Measurements from ENCODE around the gene TOMM7. TPM values are rescaled to one million over a fixed set of nuclear protein-coding genes. Genes with fewer than 3 reads are reported as not detected.

Gene TOMM7
- polyA plus RNA-seq, 1 of the 3 experiments (the other 2 are of a cell fraction) = 546 TPM

DNA sequence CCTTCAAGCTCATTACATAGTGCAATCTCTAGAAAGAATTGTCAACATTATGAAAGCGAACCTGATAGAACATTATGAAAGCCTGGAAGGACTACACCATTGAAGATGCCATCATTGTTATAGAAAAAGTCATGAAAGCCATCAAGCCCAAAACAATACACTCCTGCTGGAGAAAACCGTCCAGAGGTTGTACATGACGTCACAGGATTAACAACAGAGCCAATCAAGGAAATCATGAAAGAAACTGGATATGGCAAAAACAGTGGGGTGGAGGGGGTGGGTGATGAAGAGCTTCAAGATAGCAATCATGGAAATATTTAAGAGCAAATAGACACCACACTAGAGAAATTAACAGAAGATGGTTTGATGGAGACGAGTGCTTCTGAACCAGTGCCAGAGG is 45.7 kb downstream of the TOMM7 start:
- no peak overlapping the region for H3K9ac ChIP-seq
- H3K27ac ChIP-seq (ENCODE audit: low read depth in 2 of 2, low read length in 1 of 2) = no peak overlapping the region
- TF ChIP-seq FOXJ3 (CRISPR knock-in tag; IDR thresholded peaks at IDR 0.05) (no peak), GATA2 (CRISPR knock-in tag; IDR thresholded peaks at IDR 0.05) (no peak), RCOR1 (IDR thresholded peaks at IDR 0.05; ENCODE audit: low read length) (no peak), YY1 (IDR thresholded peaks at IDR 0.05; ENCODE audit: low read depth) (no peak), ELF1 (IDR thresholded peaks at IDR 0.05) (no peak), TEAD4 (IDR thresholded peaks at IDR 0.05; ENCODE audit: borderline replicate concordance, insufficient read depth) (no peak), EZH2phosphoT487 (IDR thresholded peaks at IDR 0.05; ENCODE audit: borderline replicate concordance, low read depth) (no peak), NFIC (IDR thresholded peaks at IDR 0.05; ENCODE audit: borderline replicate concordance) (no peak), GABPA (IDR thresholded peaks at IDR 0.05; ENCODE audit: low read depth) (no peak), SMC3 (IDR thresholded peaks at IDR 0.05; ENCODE audit: low read depth, low read length) (no peak), TAF1 (IDR thresholded peaks at IDR 0.05; ENCODE audit: borderline replicate concordance, low read depth, low read length) (no peak), SIN3A (IDR thresholded peaks at IDR 0.05; ENCODE audit: borderline replicate concordance, low read depth, low read length) (no peak), JUND (IDR thresholded peaks at IDR 0.05) (no peak), RFX5 (IDR thresholded peaks at IDR 0.05; ENCODE audit: low read length) (no peak), MEF2A (IDR thresholded peaks at IDR 0.05; ENCODE audit: borderline replicate concordance, low read depth) (no peak)
- TF ChIP-seq, protein P1, sequence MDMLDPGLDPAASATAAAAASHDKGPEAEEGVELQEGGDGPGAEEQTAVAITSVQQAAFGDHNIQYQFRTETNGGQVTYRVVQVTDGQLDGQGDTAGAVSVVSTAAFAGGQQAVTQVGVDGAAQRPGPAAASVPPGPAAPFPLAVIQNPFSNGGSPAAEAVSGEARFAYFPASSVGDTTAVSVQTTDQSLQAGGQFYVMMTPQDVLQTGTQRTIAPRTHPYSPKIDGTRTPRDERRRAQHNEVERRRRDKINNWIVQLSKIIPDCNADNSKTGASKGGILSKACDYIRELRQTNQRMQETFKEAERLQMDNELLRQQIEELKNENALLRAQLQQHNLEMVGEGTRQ (IDR thresholded peaks at IDR 0.05; ENCODE audit: borderline replicate concordance, low read depth, low read length) = no peak
- TF ChIP-seq, protein P2, sequence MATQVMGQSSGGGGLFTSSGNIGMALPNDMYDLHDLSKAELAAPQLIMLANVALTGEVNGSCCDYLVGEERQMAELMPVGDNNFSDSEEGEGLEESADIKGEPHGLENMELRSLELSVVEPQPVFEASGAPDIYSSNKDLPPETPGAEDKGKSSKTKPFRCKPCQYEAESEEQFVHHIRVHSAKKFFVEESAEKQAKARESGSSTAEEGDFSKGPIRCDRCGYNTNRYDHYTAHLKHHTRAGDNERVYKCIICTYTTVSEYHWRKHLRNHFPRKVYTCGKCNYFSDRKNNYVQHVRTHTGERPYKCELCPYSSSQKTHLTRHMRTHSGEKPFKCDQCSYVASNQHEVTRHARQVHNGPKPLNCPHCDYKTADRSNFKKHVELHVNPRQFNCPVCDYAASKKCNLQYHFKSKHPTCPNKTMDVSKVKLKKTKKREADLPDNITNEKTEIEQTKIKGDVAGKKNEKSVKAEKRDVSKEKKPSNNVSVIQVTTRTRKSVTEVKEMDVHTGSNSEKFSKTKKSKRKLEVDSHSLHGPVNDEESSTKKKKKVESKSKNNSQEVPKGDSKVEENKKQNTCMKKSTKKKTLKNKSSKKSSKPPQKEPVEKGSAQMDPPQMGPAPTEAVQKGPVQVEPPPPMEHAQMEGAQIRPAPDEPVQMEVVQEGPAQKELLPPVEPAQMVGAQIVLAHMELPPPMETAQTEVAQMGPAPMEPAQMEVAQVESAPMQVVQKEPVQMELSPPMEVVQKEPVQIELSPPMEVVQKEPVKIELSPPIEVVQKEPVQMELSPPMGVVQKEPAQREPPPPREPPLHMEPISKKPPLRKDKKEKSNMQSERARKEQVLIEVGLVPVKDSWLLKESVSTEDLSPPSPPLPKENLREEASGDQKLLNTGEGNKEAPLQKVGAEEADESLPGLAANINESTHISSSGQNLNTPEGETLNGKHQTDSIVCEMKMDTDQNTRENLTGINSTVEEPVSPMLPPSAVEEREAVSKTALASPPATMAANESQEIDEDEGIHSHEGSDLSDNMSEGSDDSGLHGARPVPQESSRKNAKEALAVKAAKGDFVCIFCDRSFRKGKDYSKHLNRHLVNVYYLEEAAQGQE (IDR thresholded peaks at IDR 0.05; ENCODE audit: low read depth, low read length) = no peak
- TF ChIP-seq, protein P3, sequence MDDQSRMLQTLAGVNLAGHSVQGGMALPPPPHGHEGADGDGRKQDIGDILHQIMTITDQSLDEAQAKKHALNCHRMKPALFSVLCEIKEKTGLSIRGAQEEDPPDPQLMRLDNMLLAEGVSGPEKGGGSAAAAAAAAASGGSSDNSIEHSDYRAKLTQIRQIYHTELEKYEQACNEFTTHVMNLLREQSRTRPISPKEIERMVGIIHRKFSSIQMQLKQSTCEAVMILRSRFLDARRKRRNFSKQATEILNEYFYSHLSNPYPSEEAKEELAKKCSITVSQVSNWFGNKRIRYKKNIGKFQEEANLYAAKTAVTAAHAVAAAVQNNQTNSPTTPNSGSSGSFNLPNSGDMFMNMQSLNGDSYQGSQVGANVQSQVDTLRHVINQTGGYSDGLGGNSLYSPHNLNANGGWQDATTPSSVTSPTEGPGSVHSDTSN (IDR thresholded peaks at IDR 0.05) = no peak
- no peak overlapping the region for H2AFZ ChIP-seq (ENCODE audit: low read depth)
- no peaks in the 10 kb centered on the region for H3K9me2 ChIP-seq
- H3K4me2 ChIP-seq = no peak overlapping the region
- H4K20me1 ChIP-seq (ENCODE audit: insufficient read depth) = no peaks in the 10 kb centered on the region
- no peak for DNase-seq
- POLR2A ChIA-PET = no interaction called here
- peaks cover 15% of the 10 kb centered on the region; the same call in 1 of the 2 replicates for H3K27me3 ChIP-seq (ENCODE audit: insufficient read depth)
- 16% methylated on average over 4 of the region's 4 CpGs for WGBS (ENCODE audit: low lambda C conversion rate)
- no peaks in the 10 kb centered on the region for H3K9me3 ChIP-seq
- peaks cover 4% of the 10 kb centered on the region for H3F3A ChIP-seq (replicated peaks; ENCODE audit: insufficient read depth)
- no peaks in the 10 kb centered on the region for H3K79me2 ChIP-seq (ENCODE audit: insufficient read depth)
- H3K36me3 ChIP-seq (replicated peaks in 1 of 2; ENCODE audit: control insufficient read depth in 1 of 2, insufficient read depth in 2 of 2, low read length in 1 of 2) = no peaks in the 10 kb centered on the region
- H3K4me1 ChIP-seq (ENCODE audit: control insufficient read depth in 1 of 2, insufficient read depth in 2 of 2, low read depth in 1 of 2, low read length in 1 of 2) = no peaks in the 10 kb centered on the region; a peak in 2 of 4 replicates
- CTCF ChIA-PET = no interaction called here
- no peak overlapping the region for H3K4me3 ChIP-seq (ENCODE audit: low read depth in 2 of 2, low read length in 1 of 2)
